HUES64 (cell line): Measurements from ENCODE around the gene BMPER.

Source experiments
- H3K27ac ChIP-seq: 2 replicates; pipeline ENCODE4 v1.7.0; 2013; ENCODE audit warnings: low read depth, low read length, inconsistent platforms
- H3K27me3 ChIP-seq: 2 replicates; pipeline ENCODE4 v1.6.1; 2013; ENCODE audit warnings: mild to moderate bottlenecking, low read length; ENCODE audit not compliant: insufficient read depth
- H3K36me3 ChIP-seq: 2 replicates; pipeline ENCODE4 v1.6.1; 2013; ENCODE audit warnings: mild to moderate bottlenecking, low read length; ENCODE audit not compliant: insufficient read depth
- H3K4me1 ChIP-seq: 2 replicates; pipeline ENCODE4 v1.6.1; 2013; ENCODE audit warnings: mild to moderate bottlenecking, low read length, moderate library complexity; ENCODE audit not compliant: insufficient read depth
- H3K4me3 ChIP-seq: 2 replicates; pipeline ENCODE4 v1.5.1; 2013; ENCODE audit warnings: mild to moderate bottlenecking, low read length, moderate library complexity
- H3K9ac ChIP-seq: 2 replicates; pipeline ENCODE4 v1.6.1; 2013; ENCODE audit warnings: mild to moderate bottlenecking, low read depth, low read length
- H3K9me3 ChIP-seq: 2 replicates; pipeline ENCODE4 v1.6.1; 2013; ENCODE audit warnings: low read depth, low read length; ENCODE audit not compliant: insufficient read depth
- WGBS: fragments of 150-250, 120-280 bp; methylation state at CpG from one replicate; pipeline ENCODE4 v1.1.7; 2013; ENCODE audit warnings: missing lambda C conversion rate; 5-methylcytosine and 5-hydroxymethylcytosine counted together

Gene BMPER

GRCh38 chr7:34036972-34037792, 131.8 kb downstream of the BMPER start:
- H3K27me3 ChIP-seq = no peaks in the 10 kb centered on the region
- H3K36me3 ChIP-seq = no peaks in the 10 kb centered on the region
- 87% methylated on average over 10 of the region's 10 CpGs for WGBS
- H3K9ac ChIP-seq = no peak overlapping the region
- H3K9me3 ChIP-seq = no peaks in the 10 kb centered on the region
- no peak overlapping the region for H3K27ac ChIP-seq
- H3K4me1 ChIP-seq = peaks cover 9% of the 10 kb centered on the region; the same call in 1 of the 2 replicates
- no peak overlapping the region for H3K4me3 ChIP-seq

DNA sequence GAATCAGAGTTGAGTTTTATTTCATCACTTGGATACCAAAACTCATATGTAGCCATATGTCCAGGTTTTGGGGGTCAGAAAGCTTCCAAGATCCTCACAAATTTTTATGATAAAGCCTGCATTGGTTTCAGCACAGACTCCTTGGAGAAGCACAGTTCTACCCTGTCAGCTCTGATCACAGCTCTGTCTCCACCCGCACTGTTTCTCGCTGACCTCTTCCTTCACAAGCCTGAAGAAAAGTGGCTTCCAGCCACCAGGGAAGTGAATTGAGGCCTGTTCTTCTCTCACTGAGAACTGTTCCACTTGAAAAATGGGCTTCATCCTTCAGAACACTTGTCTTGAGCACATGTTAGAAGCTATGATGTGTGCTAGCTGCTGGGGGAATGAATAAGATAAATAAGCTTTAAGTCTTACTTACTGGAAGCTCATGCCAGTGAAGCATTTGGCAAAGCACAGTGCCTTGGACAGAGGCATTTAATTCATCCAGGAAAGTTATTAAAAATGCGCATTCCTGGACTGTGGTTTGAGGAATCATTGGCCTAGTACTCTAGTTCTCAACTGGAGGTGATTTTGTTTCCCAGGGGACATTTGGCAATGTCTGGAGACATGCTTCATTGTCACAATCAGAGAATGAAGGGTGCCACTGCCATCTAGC, 133.6 kb downstream of the BMPER start:
- peaks cover 9% of the 10 kb centered on the region; the same call in 1 of the 2 replicates for H3K4me1 ChIP-seq
- H3K36me3 ChIP-seq = no peaks in the 10 kb centered on the region
- WGBS = 97% methylated on average over 3 of the region's 3 CpGs
- no peak overlapping the region for H3K9ac ChIP-seq
- no peaks in the 10 kb centered on the region for H3K9me3 ChIP-seq
- H3K27me3 ChIP-seq = no peaks in the 10 kb centered on the region
- H3K27ac ChIP-seq = no peak overlapping the region
- no peak overlapping the region for H3K4me3 ChIP-seq

GRCh38 chr7:34041707-34042106, 136.4 kb downstream of the BMPER start:
- no peaks in the 10 kb centered on the region for H3K9me3 ChIP-seq
- H3K27ac ChIP-seq = no peak overlapping the region
- no peak overlapping the region for H3K9ac ChIP-seq
- H3K4me1 ChIP-seq = peaks cover 7% of the 10 kb centered on the region; the same call in 1 of the 2 replicates
- H3K27me3 ChIP-seq = no peaks in the 10 kb centered on the region
- H3K4me3 ChIP-seq = no peak overlapping the region
- H3K36me3 ChIP-seq = no peaks in the 10 kb centered on the region
- 88% methylated on average over 4 of the region's 4 CpGs for WGBS

DNA sequence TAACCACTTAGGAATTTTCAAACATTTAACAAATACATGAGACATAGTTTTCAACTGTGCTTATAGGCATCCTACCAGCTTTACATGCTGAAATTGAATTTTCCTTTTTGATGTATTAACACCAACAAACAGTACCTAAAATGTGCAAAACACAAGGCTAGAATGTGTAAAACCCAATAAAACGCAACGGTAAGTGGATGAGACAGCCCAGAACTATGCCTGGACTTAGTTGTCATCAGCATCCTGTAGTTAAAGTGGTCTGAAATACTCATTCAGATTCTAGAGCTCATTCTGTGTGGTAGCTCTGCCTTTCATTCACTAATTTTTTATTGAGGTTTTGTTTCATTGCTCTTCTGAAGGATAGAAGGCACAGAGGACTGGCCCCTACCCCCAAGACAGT, 137.1 kb downstream of the BMPER start:
- H3K9me3 ChIP-seq = no peaks in the 10 kb centered on the region
- H3K4me1 ChIP-seq = peaks cover 7% of the 10 kb centered on the region; the same call in 1 of the 2 replicates
- no peaks in the 10 kb centered on the region for H3K27me3 ChIP-seq
- no peak overlapping the region for H3K27ac ChIP-seq
- H3K9ac ChIP-seq = no peak overlapping the region
- 90% methylated on average over 2 of the region's 2 CpGs for WGBS
- no peaks in the 10 kb centered on the region for H3K36me3 ChIP-seq
- no peak overlapping the region for H3K4me3 ChIP-seq

DNA sequence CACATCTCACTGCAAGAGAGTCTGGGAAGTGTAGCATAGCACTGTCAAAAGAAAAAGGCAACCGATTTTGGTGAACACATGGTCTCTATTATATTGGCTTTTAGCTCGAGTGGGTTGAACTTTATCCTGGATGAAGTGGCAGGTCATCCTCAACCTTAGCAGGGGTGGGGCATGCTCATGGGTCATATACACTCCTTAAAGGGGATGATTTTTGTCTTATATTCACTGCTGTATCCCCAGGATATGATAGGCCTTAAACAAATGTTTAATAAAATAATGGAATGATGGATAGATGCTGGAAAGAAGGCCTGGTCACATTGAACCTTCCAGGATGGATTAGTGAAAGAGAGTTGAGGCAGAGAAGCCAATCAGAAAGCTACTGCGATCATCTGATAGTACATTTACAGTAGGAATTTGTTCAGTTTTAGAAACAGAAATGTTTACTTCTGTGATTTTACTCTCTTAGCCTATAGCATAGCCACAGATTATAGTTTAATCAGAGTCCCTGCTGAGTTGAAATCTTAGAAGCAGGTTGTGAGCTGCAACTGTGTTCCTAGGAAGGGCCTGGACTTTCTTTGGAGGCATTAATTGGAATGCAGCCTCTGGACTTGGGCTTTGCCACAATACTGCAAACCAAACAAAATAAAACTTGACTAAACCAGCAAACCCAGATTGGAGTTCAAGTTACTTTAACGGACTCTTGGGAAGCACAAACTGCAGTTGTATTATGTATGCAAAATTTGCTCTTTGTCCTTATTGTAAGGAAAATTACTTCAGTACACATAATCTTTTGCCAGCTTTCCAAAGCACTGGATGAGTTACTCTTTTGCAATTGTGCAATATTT, 138.3 kb downstream of the BMPER start:
- peaks cover 7% of the 10 kb centered on the region; the same call in 1 of the 2 replicates for H3K4me1 ChIP-seq
- no peak overlapping the region for H3K4me3 ChIP-seq
- H3K27ac ChIP-seq = no peak overlapping the region
- H3K9me3 ChIP-seq = no peaks in the 10 kb centered on the region
- no peaks in the 10 kb centered on the region for H3K27me3 ChIP-seq
- 90% methylated on average over 4 of the region's 4 CpGs for WGBS
- no peak overlapping the region for H3K9ac ChIP-seq
- no peaks in the 10 kb centered on the region for H3K36me3 ChIP-seq

DNA sequence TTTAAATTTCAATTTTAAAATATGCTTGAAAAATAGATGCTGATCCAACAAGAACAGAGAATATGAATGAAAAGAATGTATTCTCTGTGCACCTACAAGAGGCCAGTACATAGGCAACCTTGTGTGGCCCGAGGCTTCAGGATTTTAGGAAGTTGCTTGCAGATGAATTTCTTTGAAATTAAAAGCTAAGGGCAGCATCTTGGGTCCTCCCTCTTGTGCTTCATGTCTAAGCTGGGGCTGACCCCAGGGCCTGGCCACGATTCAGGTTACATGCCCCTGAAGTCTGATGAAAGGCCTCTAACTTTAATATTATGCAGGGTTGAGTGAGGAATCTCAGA, 138.9 kb downstream of the BMPER start:
- Histone ChIP-seq H3K27ac (no peak overlapping the region), H3K36me3 (no peaks in the 10 kb centered on the region), H3K9ac (no peak overlapping the region), H3K4me1 (peaks cover 7% of the 10 kb centered on the region; the same call in 1 of the 2 replicates), H3K27me3 (no peaks in the 10 kb centered on the region), H3K4me3 (no peak overlapping the region), H3K9me3 (no peaks in the 10 kb centered on the region)
- 78% methylated on average over 2 of the region's 2 CpGs for WGBS

DNA sequence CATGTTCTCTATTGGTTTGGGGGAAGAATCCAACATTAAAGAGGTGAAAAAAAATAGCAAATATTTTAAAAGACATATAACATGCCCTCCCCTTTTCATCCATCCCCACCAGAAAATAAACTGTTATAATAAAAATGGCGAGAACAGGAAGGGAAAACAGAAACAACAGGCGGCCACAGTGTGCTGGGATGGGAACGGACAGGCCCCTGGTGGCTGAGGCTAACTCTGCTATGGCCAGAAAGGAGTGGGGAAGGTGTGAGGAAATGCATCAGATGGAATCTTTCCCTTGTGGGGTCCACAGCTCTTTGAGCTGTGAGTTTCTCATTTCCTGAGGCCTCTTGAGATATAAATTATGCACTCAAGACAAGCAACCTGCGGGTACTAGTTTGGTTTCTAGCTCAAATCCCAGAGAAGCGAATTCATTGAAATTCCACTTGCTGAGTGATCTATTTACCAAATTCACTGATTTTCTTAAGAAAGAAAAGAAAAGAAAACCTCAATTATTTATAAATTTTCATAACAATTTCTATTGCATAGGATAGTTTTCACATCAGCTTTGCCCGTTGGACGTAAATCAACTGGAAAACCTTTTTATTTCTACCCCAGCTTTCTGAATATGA, 139.5 kb downstream of the BMPER start:
- no peak overlapping the region for H3K4me3 ChIP-seq
- no peak overlapping the region for H3K27ac ChIP-seq
- H3K4me1 ChIP-seq = peaks cover 7% of the 10 kb centered on the region; the same call in 1 of the 2 replicates
- no peak overlapping the region for H3K9ac ChIP-seq
- H3K27me3 ChIP-seq = no peaks in the 10 kb centered on the region
- H3K9me3 ChIP-seq = no peaks in the 10 kb centered on the region
- H3K36me3 ChIP-seq = no peaks in the 10 kb centered on the region
- 88% methylated on average over 5 of the region's 7 CpGs for WGBS

- Histone ChIP-seq H3K27ac (no peak overlapping the region), H3K27me3 (no peaks in the 10 kb centered on the region), H3K9me3 (no peaks in the 10 kb centered on the region), H3K9ac (no peak overlapping the region), H3K4me1 (peaks cover 7% of the 10 kb centered on the region; the same call in 1 of the 2 replicates), H3K4me3 (no peak overlapping the region), H3K36me3 (no peaks in the 10 kb centered on the region)
- WGBS = 100% methylated on average over 1 of the region's 1 CpG
Measured at GRCh38 chr7:34048445-34048844, 143.1 kb downstream of the BMPER start.

DNA sequence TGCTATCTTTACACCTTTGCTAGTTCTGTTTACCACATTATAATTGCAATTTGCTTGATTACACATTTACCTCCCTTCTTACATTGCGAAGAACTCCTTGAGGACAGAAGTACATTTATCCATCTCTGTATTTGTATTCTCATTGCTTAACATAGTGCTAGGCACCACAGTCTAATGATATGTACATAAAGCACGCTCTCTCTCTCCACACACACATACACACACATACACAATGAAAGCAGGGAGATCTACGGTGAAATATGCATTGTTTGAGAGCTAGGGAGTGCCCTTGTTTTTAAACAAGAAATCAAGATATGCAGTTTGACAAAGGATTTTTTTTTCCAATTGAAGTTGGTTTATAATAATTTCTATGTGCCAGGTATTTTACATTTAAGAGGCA, 148.7 kb downstream of the BMPER start:
- 95% methylated on average over 3 of the region's 3 CpGs for WGBS
- Histone ChIP-seq H3K4me3 (no peak overlapping the region), H3K4me1 (peaks cover 13% of the 10 kb centered on the region), H3K36me3 (no peaks in the 10 kb centered on the region), H3K9me3 (no peaks in the 10 kb centered on the region), H3K9ac (no peak overlapping the region), H3K27me3 (no peaks in the 10 kb centered on the region), H3K27ac (no peak overlapping the region)

DNA sequence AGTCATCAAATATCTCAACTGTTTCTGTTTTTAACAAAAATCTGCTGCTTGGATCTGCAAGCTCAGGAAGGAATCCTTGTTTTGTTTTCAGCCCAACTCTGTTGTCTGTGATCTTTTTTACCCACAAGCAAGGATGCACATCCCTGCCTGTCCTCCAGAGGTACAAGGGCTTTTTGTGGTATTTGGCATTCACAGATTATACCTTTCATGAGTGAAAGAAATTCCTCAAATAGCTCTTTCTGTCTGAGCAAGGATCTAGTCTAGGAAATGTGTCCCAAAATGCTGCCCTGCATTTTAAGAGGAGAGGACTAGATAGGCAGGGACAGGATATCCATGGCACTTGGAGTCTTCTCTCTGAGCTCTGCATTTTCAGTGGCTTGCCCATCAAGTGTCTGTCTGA, 151.8 kb downstream of the BMPER start:
- no peaks in the 10 kb centered on the region for H3K36me3 ChIP-seq
- no peak overlapping the region for H3K27ac ChIP-seq
- H3K27me3 ChIP-seq = no peaks in the 10 kb centered on the region
- H3K4me1 ChIP-seq = peaks cover 29% of the 10 kb centered on the region
- no peak overlapping the region for H3K9ac ChIP-seq
- H3K9me3 ChIP-seq = no peaks in the 10 kb centered on the region
- H3K4me3 ChIP-seq = no peak overlapping the region
